Measurements from ENCODE around the gene STX1B. TPM values are rescaled to one million over a fixed set of nuclear protein-coding genes. Genes with fewer than 3 reads are reported as not detected.

Gene STX1B
- total and polyA plus RNA-seq, 2 of the 8 experiments (the other 6 are each of a cell fraction or from before 2014, with no cell fraction given), result 8.9 to 20.2 TPM

GRCh38 chr16:31000671-31001382 is 9.6 kb downstream of the STX1B start (continued):
- no peak for TF ChIP-seq SIN3A (conservative IDR thresholded peaks at IDR 0.05 in 1 of 2, IDR thresholded peaks at IDR 0.05 in 1 of 2; ENCODE audit: low read depth in 1 of 2, low read length in 2 of 2)
- no peak for TF ChIP-seq SIX5 (IDR thresholded peaks at IDR 0.05; ENCODE audit: low read depth, low read length)
- TF ChIP-seq CREB1 (IDR thresholded peaks at IDR 0.05), result no peak
- no peak for TF ChIP-seq POLR2A (IDR thresholded peaks at IDR 0.05; ENCODE audit: control extremely low read depth in 1 of 2, low read depth in 2 of 2, low read length in 2 of 2)
- no peak for TF ChIP-seq JUN (IDR thresholded peaks at IDR 0.05; ENCODE audit: low read depth, low read length)
- TF ChIP-seq EZH2 (IDR thresholded peaks at IDR 0.05; ENCODE audit: low read depth, low read length, severe bottlenecking), result no peak
